HG03520 (cell line): Measurements from ENCODE around the gene BTC.
"Not testable (repeated sequence)": the region's sequence is repeated elsewhere in the genome, so short reads cannot be mapped to it uniquely, and the experiment has no call there.

ENCODE experiments used
- ATAC-seq: cut with Tn5 transposase; IDR thresholded peaks from one replicate; pipeline ENCODE4 v1.9.1; 2021; ENCODE audit warnings: mild to moderate bottlenecking, moderate library complexity; ENCODE audit not compliant: unreplicated experiment

Gene BTC

GRCh38 chr4:74794382-74795010, at the start of gene BTC:
TSS of gene BTC (minus strand) at chr4:74794523. CDS start at chr4:74794325, 198 bp downstream.
- no peak for ATAC-seq

- no peak for ATAC-seq
Measured at GRCh38 chr4:74840936-74841509, 46.7 kb upstream of the BTC start.

GRCh38 chr4:74838746-74839370, 44.5 kb upstream of the BTC start:
- no peak for ATAC-seq

- no peak for ATAC-seq
Measured at GRCh38 chr4:74830928-74831327, 36.6 kb upstream of the BTC start.

- peak; percentile 73 for ATAC-seq
Measured at GRCh38 chr4:74823194-74823593, 28.9 kb upstream of the BTC start.

- ATAC-seq = no peak
Measured at GRCh38 chr4:74822603-74823002, 28.3 kb upstream of the BTC start.

- ATAC-seq = no peak
Measured at GRCh38 chr4:74821541-74821940, 27.2 kb upstream of the BTC start.

- ATAC-seq = no peak
Measured at GRCh38 chr4:74814052-74814451, 19.7 kb upstream of the BTC start.

GRCh38 chr4:74812056-74812455, 17.7 kb upstream of the BTC start:
- not testable (repeated sequence) for ATAC-seq

GRCh38 chr4:74805601-74806000, 11.3 kb upstream of the BTC start:
- no peak for ATAC-seq

GRCh38 chr4:74800310-74800709, 6.0 kb upstream of the BTC start:
- ATAC-seq = no peak

GRCh38 chr4:74796631-74797030, 2.3 kb upstream of the BTC start:
- no peak for ATAC-seq

GRCh38 chr4:74793757-74794381, 454 bp downstream of the BTC start:
- no peak for ATAC-seq

- no peak for ATAC-seq
Measured at GRCh38 chr4:74790652-74791051, 3.7 kb downstream of the BTC start.

GRCh38 chr4:74789518-74789917, 4.8 kb downstream of the BTC start:
- ATAC-seq = no peak

GRCh38 chr4:74777531-74777930, 16.8 kb downstream of the BTC start:
- ATAC-seq = no peak

- no peak for ATAC-seq
Measured at GRCh38 chr4:74772783-74773182, 21.5 kb downstream of the BTC start.

- no peak for ATAC-seq
Measured at GRCh38 chr4:74772106-74772505, 22.2 kb downstream of the BTC start.

GRCh38 chr4:74770226-74770910, 24.0 kb downstream of the BTC start:
- no peak for ATAC-seq

- ATAC-seq = peak; percentile 69
Measured at GRCh38 chr4:74768857-74769525, 25.3 kb downstream of the BTC start.

- ATAC-seq = no peak
Measured at GRCh38 chr4:74764119-74764518, 30.2 kb downstream of the BTC start.
